IMR-90 (cell line): ENCODE results near the gene FREM3. TPM values are rescaled to one million over a fixed set of nuclear protein-coding genes. Genes with fewer than 3 reads are reported as not detected.

Experiments used
- ATAC-seq: fragments of 200-7000 bp; cut with Tn5 transposase; 2 replicates; pipeline ENCODE4 v1.9.1; 2020; ENCODE audit warnings: low read depth, mild to moderate bottlenecking, moderate library complexity
- BruUV-seq: library from RNA; stranded (reverse); fragments of 400-500 nt; replicated peaks from 2 replicates; lab custom pipeline; 2021; lab: Mats Ljungman, UMichigan
- CTCF ChIA-PET: fragments of 300-600 bp; formaldehyde crosslinking; extraction: SDS; loops from one replicate; lab custom pipeline; 2021; ENCODE audit warnings: antibody characterized with exemption; lab: Yijun Ruan, JAX
- POLR2A ChIA-PET: fragments of 300-600 bp; sonication (Branson Sonifier 250); formaldehyde crosslinking; loops from one replicate; lab custom pipeline; 2022; ENCODE audit warnings: antibody characterized with exemption; ENCODE audit not compliant: unreplicated experiment; lab: Charles Lee
- DNase-seq: peaks from one replicate; pipeline ENCODE4 v3.0.0; 2013
- H2AFZ ChIP-seq: replicated peaks from 2 replicates; pipeline ENCODE3; 2013; ENCODE audit warnings: low read length, mild to moderate bottlenecking; ENCODE audit not compliant: poor library complexity
- H2AK5ac ChIP-seq: 2 replicates; pipeline ENCODE4 v1.6.1; 2013; ENCODE audit warnings: low read depth, low read length, inconsistent platforms
- H2AK9ac ChIP-seq: replicated peaks from 2 replicates; pipeline ENCODE3; 2013; ENCODE audit warnings: mild to moderate bottlenecking, low read depth, low read length, moderate library complexity; ENCODE audit not compliant: poor library complexity
- H2BK120ac ChIP-seq: 2 replicates; pipeline ENCODE4 v1.6.1; 2013; ENCODE audit warnings: low read depth, low read length, inconsistent platforms
- H2BK15ac ChIP-seq: 3 replicates; pipeline ENCODE4 v1.6.1; 2013; ENCODE audit warnings: low read depth, low read length, inconsistent platforms
- H2BK20ac ChIP-seq: 2 replicates; pipeline ENCODE4 v1.6.1; 2013; ENCODE audit warnings: low read depth, mild to moderate bottlenecking, inconsistent platforms, low read length, moderate library complexity
- H2BK5ac ChIP-seq: 2 replicates; pipeline ENCODE4 v1.6.1; 2013; ENCODE audit warnings: mild to moderate bottlenecking, low read depth, low read length, inconsistent platforms; ENCODE audit not compliant: poor library complexity, severe bottlenecking
- H3K14ac ChIP-seq: replicated peaks from 2 replicates; pipeline ENCODE4 v1.6.1; 2013; ENCODE audit warnings: low read depth, low read length, inconsistent platforms
- H3K18ac ChIP-seq: 2 replicates; pipeline ENCODE4 v1.6.1; 2013; ENCODE audit warnings: low read depth, low read length, control low read depth
- H3K23ac ChIP-seq: 2 replicates; pipeline ENCODE4 v1.6.1; 2013; ENCODE audit warnings: low read depth, low read length, inconsistent platforms
- H3K27ac ChIP-seq: 2 replicates; pipeline ENCODE4 v1.5.1; 2013; ENCODE audit warnings: mild to moderate bottlenecking, control low read depth, low read length; ENCODE audit not compliant: insufficient read depth
- H3K27me3 ChIP-seq: 2 replicates; pipeline ENCODE4 v1.6.1; 2013; ENCODE audit warnings: low read length; ENCODE audit not compliant: control insufficient read depth, insufficient read depth
- H3K36me3 ChIP-seq: 2 replicates; pipeline ENCODE4 v1.6.1; 2013; ENCODE audit warnings: low read length, mixed read lengths; ENCODE audit not compliant: control insufficient read depth, insufficient read depth
- H3K4ac ChIP-seq: 2 replicates; pipeline ENCODE4 v1.6.1; 2013; ENCODE audit warnings: low read depth, low read length, inconsistent platforms
- H3K4me1 ChIP-seq: 2 replicates; pipeline ENCODE4 v1.6.1; 2013; ENCODE audit warnings: low read length, mixed read lengths; ENCODE audit not compliant: control insufficient read depth, insufficient read depth
- H3K4me2 ChIP-seq: 2 replicates; pipeline ENCODE4 v1.6.1; 2013; ENCODE audit warnings: low read depth, mild to moderate bottlenecking, control low read depth, low read length, moderate library complexity
- H3K4me3 ChIP-seq: 2 replicates; pipeline ENCODE4 v1.5.1; 2013; ENCODE audit warnings: low read depth, mild to moderate bottlenecking, control low read depth, low read length, moderate library complexity; ENCODE audit not compliant: insufficient read depth
- H3K56ac ChIP-seq: 2 replicates; pipeline ENCODE4 v1.6.1; 2013; ENCODE audit warnings: low read length, inconsistent platforms; ENCODE audit not compliant: insufficient read depth; ENCODE audit errors: extremely low read depth
- H3K79me1 ChIP-seq, 2 experiments: 2 replicates each; pipeline ENCODE4 v1.6.1; 2013; ENCODE audit warnings: low read length in 2 of 2, inconsistent platforms in 1 of 2, low read depth in 1 of 2
- H3K9ac ChIP-seq: 2 replicates; pipeline ENCODE4 v1.6.1; 2013; ENCODE audit warnings: low read depth, low read length, control low read depth
- H3K9me1 ChIP-seq: 2 replicates; pipeline ENCODE4 v1.6.1; 2013; ENCODE audit warnings: low read length, inconsistent platforms; ENCODE audit not compliant: insufficient read depth
- H3K9me3 ChIP-seq: 2 replicates; pipeline ENCODE4 v1.6.1; 2013; ENCODE audit warnings: low read length; ENCODE audit not compliant: control insufficient read depth, insufficient read depth
- H4K20me1 ChIP-seq: 2 replicates; pipeline ENCODE4 v1.6.1; 2013; ENCODE audit warnings: low read length, inconsistent platforms; ENCODE audit not compliant: insufficient read depth
- H4K5ac ChIP-seq: 2 replicates; pipeline ENCODE4 v1.6.1; 2013; ENCODE audit warnings: mild to moderate bottlenecking, low read depth, low read length, control low read depth
- H4K8ac ChIP-seq, 2 experiments: 2 replicates each; pipeline ENCODE4 v1.6.1; 2013; ENCODE audit warnings: low read depth in 2 of 2, low read length in 2 of 2, control low read depth in 1 of 2, inconsistent platforms in 1 of 2
- H4K91ac ChIP-seq: 2 replicates; pipeline ENCODE4 v1.6.1; 2013; ENCODE audit warnings: low read depth, low read length, inconsistent platforms; ENCODE audit not compliant: insufficient read depth
- BHLHE40 ChIP-seq: fragments of 150-350 bp; IDR thresholded peaks from 2 replicates; pipeline ENCODE4 v1.6.1; 2016; ENCODE audit warnings: mild to moderate bottlenecking, low read depth, low read length
- CEBPB ChIP-seq: IDR thresholded peaks from 2 replicates; pipeline ENCODE4 v1.6.1; 2012; ENCODE audit warnings: low read depth, low read length, improper control_type of control experiment
- CHD1 ChIP-seq: IDR thresholded peaks from 2 replicates; pipeline ENCODE4 v1.6.1; 2012; ENCODE audit warnings: low read depth, low read length, improper control_type of control experiment
- FOS ChIP-seq: fragments of 150-350 bp; IDR thresholded peaks from 2 replicates; pipeline ENCODE4 v1.6.1; 2016; ENCODE audit warnings: low read depth, low read length
- MAFK ChIP-seq: IDR thresholded peaks from 2 replicates; pipeline ENCODE4 v1.6.1; 2012; ENCODE audit warnings: low read depth, low read length, improper control_type of control experiment
- MAZ ChIP-seq: IDR thresholded peaks from 2 replicates; pipeline ENCODE4 v1.6.1; 2012; ENCODE audit warnings: low read depth, mild to moderate bottlenecking, low read length, improper control_type of control experiment, moderate library complexity, borderline replicate concordance
- MXI1 ChIP-seq: IDR thresholded peaks from 2 replicates; pipeline ENCODE4 v1.6.1; 2012; ENCODE audit warnings: low read depth, mild to moderate bottlenecking, low read length, moderate library complexity, borderline replicate concordance
- NFE2L2 ChIP-seq: fragments of 150-350 bp; IDR thresholded peaks from 2 replicates; pipeline ENCODE4 v1.6.1; 2016; ENCODE audit warnings: low read depth, mild to moderate bottlenecking, low read length
- POLR2A ChIP-seq: IDR thresholded peaks from 2 replicates; pipeline ENCODE4 v1.6.1; 2012; ENCODE audit warnings: mild to moderate bottlenecking, low read depth, low read length
- RAD21 ChIP-seq: IDR thresholded peaks from 2 replicates; pipeline ENCODE4 v1.6.1; 2012; ENCODE audit warnings: low read length, improper control_type of control experiment
- RCOR1 ChIP-seq: IDR thresholded peaks from 2 replicates; pipeline ENCODE4 v1.6.1; 2012; ENCODE audit warnings: mild to moderate bottlenecking, low read length, improper control_type of control experiment; ENCODE audit not compliant: insufficient replicate concordance
- RFX5 ChIP-seq: IDR thresholded peaks from 2 replicates; pipeline ENCODE4 v1.8.0; 2012; ENCODE audit warnings: low read depth, mild to moderate bottlenecking, low read length, moderate library complexity
- SMC3 ChIP-seq: fragments of 150-350 bp; IDR thresholded peaks from 2 replicates; pipeline ENCODE4 v1.6.1; 2016; ENCODE audit warnings: low read depth, mild to moderate bottlenecking, antibody characterized with exemption, low read length, moderate library complexity
- WGBS, 2 experiments: methylation state at CpG; one replicate each; pipeline versions ENCODE4 v1.1.5 to v1.1.7; 2013; ENCODE audit warnings: missing lambda C conversion rate in 2 of 2; ENCODE audit not compliant: insufficient read length in 1 of 2; ENCODE audit errors: extremely low coverage in 2 of 2; 5-methylcytosine and 5-hydroxymethylcytosine counted together
- dilution Hi-C: fragments of 300-500 bp; cut with HindIII; formaldehyde crosslinking; loops from one replicate; pipeline ENCODE4 v1.14.3; 2018; ENCODE audit warnings: low sequenced_read_pairs; ENCODE audit not compliant: unreplicated experiment
- in situ Hi-C: fragments of 300-500 bp; cut with MboI; formaldehyde crosslinking; loops from 3 replicates; pipeline ENCODE4 v1.14.3; 2019; ENCODE audit warnings: low sequenced_read_pairs, inconsistent platforms, mixed read lengths
- intact Hi-C: fragments of 100-400 bp; cut with micrococcal nuclease; formaldehyde crosslinking; loops from 2 replicates; pipeline ENCODE4 v1.10.0; 2022
- polyA plus RNA-seq, 3 experiments: library from polyadenylated mRNA; depleted of rRNA; stranded (reverse); fragments of >200 nt; gene quantifications; 2 replicates each; pipeline ENCODE4 v1.2.3, GENCODE V29; 2012; ENCODE audit warnings: low replicate concordance in 1 of 3
- total RNA-seq: library from RNA; depleted of rRNA; stranded (reverse); fragments of >200 nt; gene quantifications from 2 replicates; pipeline ENCODE4 v1.2.3, GENCODE V29; 2012
- TF ChIP-seq, protein P1 (sequence below): conservative IDR thresholded peaks from 2 replicates; pipeline ENCODE4 v1.5.1; 2012; ENCODE audit warnings: mild to moderate bottlenecking, low read depth, low read length, improper control_type of control experiment
- TF ChIP-seq, protein P2 (sequence below): fragments of 150-350 bp; IDR thresholded peaks from 2 replicates; pipeline ENCODE4 v1.6.1; 2016; ENCODE audit warnings: low read depth, mild to moderate bottlenecking, low read length, moderate library complexity, borderline replicate concordance
- TF ChIP-seq, protein P3 (sequence below): fragments of 150-350 bp; IDR thresholded peaks from 2 replicates; pipeline ENCODE4 v1.6.1; 2017; ENCODE audit warnings: mild to moderate bottlenecking, antibody characterized with exemption, low read length, low read depth

Gene FREM3
- total and polyA plus RNA-seq, 2 of the 4 experiments (the other 2 are of a cell fraction) = not detected

DNA sequence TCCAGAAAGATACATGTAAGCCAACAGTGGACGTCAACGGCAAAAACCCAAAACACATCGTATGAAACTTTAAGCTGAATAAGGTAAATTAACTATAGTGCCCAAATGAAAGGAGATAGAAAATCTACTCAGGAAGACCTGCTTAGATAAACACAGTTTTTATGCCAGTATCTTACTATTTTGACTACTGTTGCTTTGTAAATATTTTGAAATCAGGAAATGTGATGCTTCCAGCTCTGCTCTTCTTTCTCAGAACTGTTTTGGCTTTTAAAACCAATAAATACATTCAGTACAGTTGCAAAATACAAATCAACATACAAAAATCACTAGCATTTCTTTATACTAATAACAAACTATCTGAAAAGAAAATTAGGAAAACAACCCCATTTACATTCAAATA is 103.2 kb downstream of the FREM3 start:
- dilution Hi-C loops = no loop called here
- TF ChIP-seq MAZ = no peak
- TF ChIP-seq RFX5 = no peak
- no peak for TF ChIP-seq CEBPB
- TF ChIP-seq, protein P1, sequence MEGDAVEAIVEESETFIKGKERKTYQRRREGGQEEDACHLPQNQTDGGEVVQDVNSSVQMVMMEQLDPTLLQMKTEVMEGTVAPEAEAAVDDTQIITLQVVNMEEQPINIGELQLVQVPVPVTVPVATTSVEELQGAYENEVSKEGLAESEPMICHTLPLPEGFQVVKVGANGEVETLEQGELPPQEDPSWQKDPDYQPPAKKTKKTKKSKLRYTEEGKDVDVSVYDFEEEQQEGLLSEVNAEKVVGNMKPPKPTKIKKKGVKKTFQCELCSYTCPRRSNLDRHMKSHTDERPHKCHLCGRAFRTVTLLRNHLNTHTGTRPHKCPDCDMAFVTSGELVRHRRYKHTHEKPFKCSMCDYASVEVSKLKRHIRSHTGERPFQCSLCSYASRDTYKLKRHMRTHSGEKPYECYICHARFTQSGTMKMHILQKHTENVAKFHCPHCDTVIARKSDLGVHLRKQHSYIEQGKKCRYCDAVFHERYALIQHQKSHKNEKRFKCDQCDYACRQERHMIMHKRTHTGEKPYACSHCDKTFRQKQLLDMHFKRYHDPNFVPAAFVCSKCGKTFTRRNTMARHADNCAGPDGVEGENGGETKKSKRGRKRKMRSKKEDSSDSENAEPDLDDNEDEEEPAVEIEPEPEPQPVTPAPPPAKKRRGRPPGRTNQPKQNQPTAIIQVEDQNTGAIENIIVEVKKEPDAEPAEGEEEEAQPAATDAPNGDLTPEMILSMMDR = no peak
- no peak for TF ChIP-seq RCOR1
- no peak for TF ChIP-seq SMC3
- no peak for TF ChIP-seq MAFK
- TF ChIP-seq RAD21 = no peak
- TF ChIP-seq NFE2L2 = no peak
- TF ChIP-seq FOS = no peak
- no peak for TF ChIP-seq MXI1
- no peak for TF ChIP-seq POLR2A
- no peak for TF ChIP-seq CHD1
- TF ChIP-seq, protein P2, sequence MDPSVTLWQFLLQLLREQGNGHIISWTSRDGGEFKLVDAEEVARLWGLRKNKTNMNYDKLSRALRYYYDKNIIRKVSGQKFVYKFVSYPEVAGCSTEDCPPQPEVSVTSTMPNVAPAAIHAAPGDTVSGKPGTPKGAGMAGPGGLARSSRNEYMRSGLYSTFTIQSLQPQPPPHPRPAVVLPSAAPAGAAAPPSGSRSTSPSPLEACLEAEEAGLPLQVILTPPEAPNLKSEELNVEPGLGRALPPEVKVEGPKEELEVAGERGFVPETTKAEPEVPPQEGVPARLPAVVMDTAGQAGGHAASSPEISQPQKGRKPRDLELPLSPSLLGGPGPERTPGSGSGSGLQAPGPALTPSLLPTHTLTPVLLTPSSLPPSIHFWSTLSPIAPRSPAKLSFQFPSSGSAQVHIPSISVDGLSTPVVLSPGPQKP = no peak
- TF ChIP-seq BHLHE40 = no peak
- TF ChIP-seq, protein P3, sequence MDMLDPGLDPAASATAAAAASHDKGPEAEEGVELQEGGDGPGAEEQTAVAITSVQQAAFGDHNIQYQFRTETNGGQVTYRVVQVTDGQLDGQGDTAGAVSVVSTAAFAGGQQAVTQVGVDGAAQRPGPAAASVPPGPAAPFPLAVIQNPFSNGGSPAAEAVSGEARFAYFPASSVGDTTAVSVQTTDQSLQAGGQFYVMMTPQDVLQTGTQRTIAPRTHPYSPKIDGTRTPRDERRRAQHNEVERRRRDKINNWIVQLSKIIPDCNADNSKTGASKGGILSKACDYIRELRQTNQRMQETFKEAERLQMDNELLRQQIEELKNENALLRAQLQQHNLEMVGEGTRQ = no peak
- Histone ChIP-seq H2BK5ac (no peak overlapping the region), H3K18ac (no peak overlapping the region), H3K9me3 (no peaks in the 10 kb centered on the region), H3K27me3 (no peaks in the 10 kb centered on the region), H3K4me2 (no peak overlapping the region), H4K20me1 (no peaks in the 10 kb centered on the region), H2BK120ac (no peak overlapping the region), H4K91ac (no peak overlapping the region), H3K9me1 (no peaks in the 10 kb centered on the region), H3K9ac (no peak overlapping the region), H3K27ac (no peak overlapping the region), H2BK15ac (no peak overlapping the region), H2AK9ac (no peak overlapping the region), H3K56ac (no peak overlapping the region), H3K4me1 (no peaks in the 10 kb centered on the region), H3K14ac (no peak overlapping the region), H3K36me3 (no peaks in the 10 kb centered on the region), H3K4ac (no peak overlapping the region), H4K8ac (no peak overlapping the region), H3K23ac (no peak overlapping the region), H4K5ac (no peak overlapping the region), H2AK5ac (no peak overlapping the region), H2AFZ (no peak overlapping the region), H2BK20ac (no peak overlapping the region), H3K79me1 (no peaks in the 10 kb centered on the region), H3K4me3 (no peak overlapping the region)
- no CpG with 5 or more reads among the region's 3 CpGs for WGBS, 2 experiments
- no TSS peak for BruUV-seq
- intact Hi-C loops = no loop called here
- no peak for ATAC-seq
- POLR2A ChIA-PET = no interaction called here
- DNase-seq = no peak
- in situ Hi-C loops = no loop called here
- CTCF ChIA-PET = no interaction called here
